Loucy (cell line): Measurements from ENCODE around the gene GIGYF2.

Experiments
- H2AFZ ChIP-seq: fragments of 200-600 bp; sonication (generic); 2 replicates; pipeline ENCODE4 v1.6.0; 2016; ENCODE audit warnings: antibody characterized with exemption, mild to moderate bottlenecking, low read length, moderate library complexity
- H3F3A ChIP-seq: fragments of 200-600 bp; 2 replicates; pipeline ENCODE4 v1.6.0; 2016; ENCODE audit warnings: antibody characterized with exemption, low read depth, mild to moderate bottlenecking
- H3K27me3 ChIP-seq: fragments of 200-600 bp; sonication (generic); 2 replicates; pipeline ENCODE4 v1.6.1; 2014; ENCODE audit warnings: low read length, mild to moderate bottlenecking; ENCODE audit not compliant: insufficient read depth, poor library complexity, severe bottlenecking
- H3K36me3 ChIP-seq: fragments of 200-600 bp; sonication (generic); 2 replicates; pipeline ENCODE4 v1.6.1; 2016; ENCODE audit warnings: low read length; ENCODE audit not compliant: insufficient read depth
- H3K4me1 ChIP-seq: fragments of 200-600 bp; sonication (generic); 2 replicates; pipeline ENCODE4 v1.5.1; 2014; ENCODE audit warnings: low read length, mild to moderate bottlenecking; ENCODE audit not compliant: insufficient read depth, poor library complexity, severe bottlenecking
- H3K4me2 ChIP-seq: fragments of 200-600 bp; sonication (generic); 2 replicates; pipeline ENCODE4 v1.6.0; 2014; ENCODE audit warnings: antibody characterized with exemption, low read length, low read depth, mild to moderate bottlenecking; ENCODE audit not compliant: poor library complexity, severe bottlenecking
- H3K4me3 ChIP-seq: fragments of 200-600 bp; sonication (generic); 2 replicates; pipeline ENCODE4 v1.5.1; 2014; ENCODE audit warnings: low read length, mild to moderate bottlenecking, mixed read lengths; ENCODE audit not compliant: poor library complexity, severe bottlenecking
- H3K79me2 ChIP-seq: fragments of 200-600 bp; sonication (generic); 2 replicates; pipeline ENCODE4 v1.6.1; 2014; ENCODE audit warnings: low read length; ENCODE audit not compliant: insufficient read depth
- H3K9ac ChIP-seq: fragments of 200-600 bp; sonication (generic); 2 replicates; pipeline ENCODE4 v1.6.0; 2014; ENCODE audit warnings: mild to moderate bottlenecking, low read depth, low read length, moderate library complexity; ENCODE audit not compliant: poor library complexity, severe bottlenecking
- H3K9me2 ChIP-seq: fragments of 200-600 bp; sonication (generic); replicated peaks from 2 replicates; pipeline ENCODE4 v1.6.1; 2016; ENCODE audit warnings: low read depth, low read length, mixed read lengths
- H3K9me3 ChIP-seq: fragments of 200-600 bp; sonication (generic); 2 replicates; pipeline ENCODE4 v1.6.1; 2014; ENCODE audit warnings: mild to moderate bottlenecking, antibody characterized with exemption, low read length, low read depth; ENCODE audit not compliant: insufficient read depth
- H4K20me1 ChIP-seq: fragments of 200-600 bp; sonication (generic); 2 replicates; pipeline ENCODE4 v1.6.0; 2014; ENCODE audit warnings: antibody characterized with exemption, low read length, mild to moderate bottlenecking; ENCODE audit not compliant: insufficient read depth, poor library complexity, severe bottlenecking
- EZH2phosphoT487 ChIP-seq: fragments of 200-600 bp; IDR thresholded peaks from 2 replicates; pipeline ENCODE4 v1.6.1; 2018; ENCODE audit warnings: antibody characterized with exemption, mild to moderate bottlenecking, moderate library complexity, borderline replicate concordance
- TF ChIP-seq, protein P1 (sequence below): fragments of 200-600 bp; sonication (generic); conservative IDR thresholded peaks from 2 replicates; pipeline ENCODE4 v1.5.1; 2014; ENCODE audit warnings: mild to moderate bottlenecking, antibody characterized with exemption, low read length

The GIGYF2 gene

DNA sequence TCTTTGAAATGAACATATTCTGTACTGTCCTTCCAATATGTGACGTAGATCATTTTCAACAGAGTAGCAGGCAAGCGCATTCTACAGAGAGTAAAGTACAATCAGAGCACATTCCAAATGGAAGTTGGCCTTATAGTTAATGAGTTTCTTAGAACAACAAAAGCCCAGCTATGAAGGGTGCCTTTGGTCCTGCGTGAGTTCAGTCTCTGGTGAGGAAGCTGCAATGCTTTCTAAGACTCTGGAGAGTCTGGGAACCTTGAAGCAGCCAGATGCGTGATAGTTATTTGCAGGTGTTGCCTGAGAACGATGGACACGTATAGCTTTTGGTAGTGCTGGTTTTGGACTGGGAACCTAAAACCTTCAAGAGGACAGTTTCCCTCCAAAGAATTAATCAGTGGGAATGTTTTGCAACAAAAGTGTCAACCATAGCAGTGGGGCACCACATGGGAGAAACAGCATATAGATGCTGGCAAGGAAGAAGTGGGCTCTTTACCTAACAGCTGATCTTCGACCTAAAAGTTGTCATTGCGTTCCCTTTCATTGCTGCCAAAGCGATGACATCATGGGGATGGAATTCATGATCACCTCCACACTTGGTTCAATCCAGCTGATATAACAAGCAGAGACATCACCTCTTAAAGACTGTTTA is 163.6 kb downstream of the GIGYF2 start:
- Histone ChIP-seq H3K9ac (no peak overlapping the region), H3F3A (no peaks in the 10 kb centered on the region), H3K4me3 (no peak overlapping the region), H4K20me1 (no peaks in the 10 kb centered on the region), H2AFZ (no peak overlapping the region), H3K79me2 (no peaks in the 10 kb centered on the region), H3K9me3 (no peaks in the 10 kb centered on the region), H3K4me1 (no peaks in the 10 kb centered on the region), H3K36me3 (peaks cover 38% of the 10 kb centered on the region; the same call in 1 of the 2 replicates), H3K27me3 (no peaks in the 10 kb centered on the region), H3K4me2 (no peak overlapping the region), H3K9me2 (no peaks in the 10 kb centered on the region)
- TF ChIP-seq, protein P1, sequence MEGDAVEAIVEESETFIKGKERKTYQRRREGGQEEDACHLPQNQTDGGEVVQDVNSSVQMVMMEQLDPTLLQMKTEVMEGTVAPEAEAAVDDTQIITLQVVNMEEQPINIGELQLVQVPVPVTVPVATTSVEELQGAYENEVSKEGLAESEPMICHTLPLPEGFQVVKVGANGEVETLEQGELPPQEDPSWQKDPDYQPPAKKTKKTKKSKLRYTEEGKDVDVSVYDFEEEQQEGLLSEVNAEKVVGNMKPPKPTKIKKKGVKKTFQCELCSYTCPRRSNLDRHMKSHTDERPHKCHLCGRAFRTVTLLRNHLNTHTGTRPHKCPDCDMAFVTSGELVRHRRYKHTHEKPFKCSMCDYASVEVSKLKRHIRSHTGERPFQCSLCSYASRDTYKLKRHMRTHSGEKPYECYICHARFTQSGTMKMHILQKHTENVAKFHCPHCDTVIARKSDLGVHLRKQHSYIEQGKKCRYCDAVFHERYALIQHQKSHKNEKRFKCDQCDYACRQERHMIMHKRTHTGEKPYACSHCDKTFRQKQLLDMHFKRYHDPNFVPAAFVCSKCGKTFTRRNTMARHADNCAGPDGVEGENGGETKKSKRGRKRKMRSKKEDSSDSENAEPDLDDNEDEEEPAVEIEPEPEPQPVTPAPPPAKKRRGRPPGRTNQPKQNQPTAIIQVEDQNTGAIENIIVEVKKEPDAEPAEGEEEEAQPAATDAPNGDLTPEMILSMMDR: no peak
- no peak for TF ChIP-seq EZH2phosphoT487

DNA sequence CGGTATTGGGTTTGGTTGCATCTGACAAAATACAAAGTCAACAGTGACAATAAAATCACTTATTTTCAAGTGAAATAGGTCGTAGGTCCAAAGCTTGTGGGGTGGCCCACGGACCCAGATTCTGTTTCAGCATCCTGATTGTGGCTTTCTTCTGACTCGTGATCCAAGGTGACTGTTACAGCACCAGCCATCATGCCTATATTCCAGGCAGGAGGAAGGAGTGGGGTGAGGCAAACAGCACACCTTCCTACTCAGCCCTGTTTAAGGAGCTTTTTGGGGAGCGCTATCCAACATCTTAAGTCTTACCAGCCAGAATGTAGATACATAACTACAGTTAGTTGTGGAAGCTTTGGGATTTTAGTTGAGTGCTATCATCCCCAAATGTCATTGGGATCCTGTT is 164.2 kb downstream of the GIGYF2 start:
- Histone ChIP-seq H3K79me2 (no peaks in the 10 kb centered on the region), H3K9me3 (no peaks in the 10 kb centered on the region), H3F3A (no peaks in the 10 kb centered on the region), H3K9me2 (no peaks in the 10 kb centered on the region), H3K4me1 (no peaks in the 10 kb centered on the region), H3K27me3 (no peaks in the 10 kb centered on the region), H3K36me3 (peaks cover 34% of the 10 kb centered on the region; the same call in 1 of the 2 replicates), H4K20me1 (no peaks in the 10 kb centered on the region), H3K4me2 (no peak overlapping the region), H3K9ac (no peak overlapping the region), H3K4me3 (no peak overlapping the region), H2AFZ (no peak overlapping the region)
- TF ChIP-seq EZH2phosphoT487: no peak
- TF ChIP-seq, protein P1: no peak

DNA sequence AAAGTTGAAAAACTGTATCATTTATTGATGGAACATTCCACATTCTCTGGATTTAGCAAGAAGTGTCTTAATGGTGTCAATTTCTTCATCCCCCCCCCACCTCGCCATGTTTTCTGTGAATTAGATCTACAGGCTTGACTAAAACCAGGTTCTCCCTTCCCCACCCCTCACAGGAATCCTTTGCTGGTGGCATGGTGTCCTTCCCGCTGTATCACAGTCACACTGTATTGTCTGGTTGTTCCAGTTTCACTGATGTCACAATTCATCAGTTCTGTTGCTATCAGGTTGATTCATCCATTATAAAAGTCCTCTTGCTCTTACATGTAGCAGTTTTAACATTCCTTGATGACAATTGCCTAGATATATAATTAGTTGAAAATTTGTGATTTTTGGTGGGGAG is 166.9 kb downstream of the GIGYF2 start:
- no peak overlapping the region for H3K9ac ChIP-seq
- H3K9me3 ChIP-seq: no peaks in the 10 kb centered on the region
- H3K36me3 ChIP-seq: peaks cover 8% of the 10 kb centered on the region; the same call in 1 of the 2 replicates
- no peak overlapping the region for H3K4me2 ChIP-seq
- H2AFZ ChIP-seq: no peak overlapping the region
- H4K20me1 ChIP-seq: no peaks in the 10 kb centered on the region
- H3K27me3 ChIP-seq: no peaks in the 10 kb centered on the region
- TF ChIP-seq EZH2phosphoT487: no peak
- TF ChIP-seq, protein P1: no peak
- H3K9me2 ChIP-seq: no peaks in the 10 kb centered on the region
- H3F3A ChIP-seq: no peaks in the 10 kb centered on the region
- no peaks in the 10 kb centered on the region for H3K79me2 ChIP-seq
- no peaks in the 10 kb centered on the region for H3K4me1 ChIP-seq
- no peak overlapping the region for H3K4me3 ChIP-seq
